Muscle of leg (tissue), 11 donors: Measurements from ENCODE around the gene ERH. TPM values are rescaled to one million over a fixed set of nuclear protein-coding genes. Genes with fewer than 3 reads are reported as not detected.

Experiments
- DNase-seq: peaks from one replicate; pipeline ENCODE4 v3.0.0; 2013
- H3K27ac ChIP-seq: one replicate; pipeline ENCODE4 v1.5.1; 2013; ENCODE audit warnings: mild to moderate bottlenecking, low read length, control low read depth
- H3K27me3 ChIP-seq: one replicate; pipeline ENCODE4 v1.6.1; 2013; ENCODE audit warnings: low read length; ENCODE audit not compliant: control insufficient read depth, insufficient read depth
- H3K36me3 ChIP-seq: one replicate; pipeline ENCODE4 v1.6.1; 2013; ENCODE audit warnings: low read length; ENCODE audit not compliant: control insufficient read depth, insufficient read depth
- H3K4me1 ChIP-seq: one replicate; pipeline ENCODE4 v1.6.1; 2013; ENCODE audit warnings: low read length; ENCODE audit not compliant: control insufficient read depth, insufficient read depth
- H3K4me3 ChIP-seq: one replicate; pipeline ENCODE4 v1.5.1; 2013; ENCODE audit warnings: low read length, control low read depth
- H3K9me3 ChIP-seq: replicated peaks from 2 replicates; pipeline ENCODE4 v1.6.1; 2013; ENCODE audit warnings: low read depth, low read length; ENCODE audit not compliant: control insufficient read depth
- WGBS: methylation state at CpG from one replicate; pipeline ENCODE4 v1.1.5; 2013; ENCODE audit warnings: missing lambda C conversion rate; ENCODE audit not compliant: insufficient coverage; 5-methylcytosine and 5-hydroxymethylcytosine counted together
- polyA plus RNA-seq, 8 donors: library from polyadenylated mRNA; unstranded; fragments of 120-200 nt; gene quantifications; one replicate each; pipeline versions ENCODE4 v1.2.1 to v1.2.3, GENCODE V29; 2013; ENCODE audit warnings: inconsistent platforms in 1 of 8, low replicate concordance in 1 of 8; ENCODE audit not compliant: insufficient read length in 8 of 8, insufficient read depth in 1 of 8
- total RNA-seq: library from RNA; stranded (reverse); fragments of 120-200 nt; gene quantifications from one replicate; pipeline ENCODE4 v1.2.4, GENCODE V29; 2013

ERH gene
- total and polyA plus RNA-seq, 9 donors, result 83.6 to 195 (median 157) TPM

- Histone ChIP-seq H3K27ac (no peak overlapping the region), H3K9me3 (no peaks in the 10 kb centered on the region), H3K4me1 (peaks cover 17% of the 10 kb centered on the region), H3K36me3 (peaks cover 4% of the 10 kb centered on the region), H3K27me3 (no peaks in the 10 kb centered on the region), H3K4me3 (no peak overlapping the region)
- 60% methylated on average over 1 of the region's 5 CpGs for WGBS
- DNase-seq, result no peak
These were observed 46.2 kb downstream of the ERH start for GRCh38 chr14:69351911-69352310.

DNA sequence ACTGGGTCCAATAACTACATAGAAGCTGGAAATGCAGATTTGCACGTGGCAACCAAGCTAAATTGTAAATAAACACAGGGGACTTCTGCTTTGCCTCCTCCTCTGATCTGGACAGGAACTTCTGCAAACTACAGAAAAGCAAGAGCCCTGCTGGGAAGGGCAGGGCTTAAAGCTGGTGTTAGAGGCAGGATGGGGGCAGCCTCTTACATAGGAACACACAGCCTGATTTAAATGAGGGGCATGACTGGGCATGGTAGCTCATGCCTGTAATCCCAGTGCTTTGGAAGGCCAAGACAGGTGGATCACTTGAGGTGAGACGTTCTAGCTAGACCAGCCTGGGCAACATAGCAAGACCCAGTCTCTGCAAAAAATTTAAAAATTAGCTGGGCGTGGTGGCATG, 46.7 kb downstream of the ERH start:
- H3K36me3 ChIP-seq, result peaks cover 4% of the 10 kb centered on the region
- peaks cover 17% of the 10 kb centered on the region for H3K4me1 ChIP-seq
- no peak for DNase-seq
- H3K9me3 ChIP-seq, result no peaks in the 10 kb centered on the region
- H3K4me3 ChIP-seq, result no peak overlapping the region
- no peak overlapping the region for H3K27ac ChIP-seq
- WGBS, result 65% methylated on average over 3 of the region's 3 CpGs
- H3K27me3 ChIP-seq, result no peaks in the 10 kb centered on the region

GRCh38 chr14:69350892-69351291, 47.2 kb downstream of the ERH start:
- H3K4me1 ChIP-seq, result peaks cover 14% of the 10 kb centered on the region
- H3K9me3 ChIP-seq, result no peaks in the 10 kb centered on the region
- DNase-seq, result no peak
- H3K36me3 ChIP-seq, result peaks cover 4% of the 10 kb centered on the region
- 91% methylated on average over 2 of the region's 5 CpGs for WGBS
- H3K27me3 ChIP-seq, result no peaks in the 10 kb centered on the region
- no peak overlapping the region for H3K4me3 ChIP-seq
- no peak overlapping the region for H3K27ac ChIP-seq

- H3K36me3 ChIP-seq, result peaks cover 4% of the 10 kb centered on the region
- no peaks in the 10 kb centered on the region for H3K9me3 ChIP-seq
- H3K4me1 ChIP-seq, result peaks cover 2% of the 10 kb centered on the region
- H3K4me3 ChIP-seq, result no peak overlapping the region
- no peaks in the 10 kb centered on the region for H3K27me3 ChIP-seq
- H3K27ac ChIP-seq, result no peak overlapping the region
- DNase-seq, result no peak
- WGBS, result 76% methylated on average over 9 of the region's 11 CpGs
These were observed 48.9 kb downstream of the ERH start for GRCh38 chr14:69349091-69349777.

DNA sequence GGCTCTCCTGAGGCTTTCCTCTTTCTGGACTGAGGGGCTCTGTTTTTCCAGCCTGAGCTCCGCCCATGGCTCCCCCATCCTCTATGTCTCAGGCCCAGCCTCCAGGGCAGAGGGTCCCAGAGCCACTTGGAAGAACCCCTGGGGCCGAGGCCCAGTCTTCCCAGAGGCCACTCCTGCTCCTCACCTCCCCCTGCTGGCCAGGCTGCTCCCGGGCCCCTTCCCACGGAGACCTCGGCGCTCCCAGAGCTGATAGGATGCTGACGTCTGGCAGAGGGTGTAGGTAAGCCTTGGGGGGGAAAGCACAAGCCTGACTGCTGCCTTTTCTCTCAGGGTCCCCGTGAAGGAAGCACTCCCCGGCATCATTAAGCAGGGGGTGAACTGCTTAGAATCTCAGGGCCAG, 51.4 kb downstream of the ERH start:
- no peaks in the 10 kb centered on the region for H3K36me3 ChIP-seq
- 30% methylated on average over 6 of the region's 9 CpGs for WGBS
- H3K27ac ChIP-seq, result no peak overlapping the region
- DNase-seq, result no peak
- H3K9me3 ChIP-seq, result no peaks in the 10 kb centered on the region
- no peaks in the 10 kb centered on the region for H3K27me3 ChIP-seq
- peaks cover 2% of the 10 kb centered on the region for H3K4me1 ChIP-seq
- no peak overlapping the region for H3K4me3 ChIP-seq

DNA sequence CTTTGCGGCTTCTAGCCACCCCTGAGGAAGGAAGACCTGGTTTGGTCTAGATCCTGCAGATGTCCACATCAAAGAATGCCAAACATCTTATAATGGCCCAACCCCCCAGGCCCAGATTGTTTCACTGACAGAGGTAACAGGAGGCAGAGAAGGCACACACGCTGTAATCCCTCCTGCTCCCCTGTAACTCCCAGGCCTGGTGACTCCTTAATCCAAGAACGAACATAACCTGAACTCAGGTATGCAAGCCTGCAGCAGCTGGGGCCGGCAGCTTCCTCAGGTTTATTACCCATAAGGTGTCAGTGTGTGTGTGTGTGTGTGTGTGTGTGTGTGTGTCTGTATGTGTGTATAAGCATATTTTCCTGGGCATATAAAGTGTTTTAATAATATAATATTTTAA, 52.7 kb downstream of the ERH start:
- DNase-seq, result no peak
- Histone ChIP-seq H3K27ac (no peak overlapping the region), H3K27me3 (no peaks in the 10 kb centered on the region), H3K4me1 (no peaks in the 10 kb centered on the region), H3K4me3 (no peak overlapping the region), H3K9me3 (no peaks in the 10 kb centered on the region), H3K36me3 (no peaks in the 10 kb centered on the region)
- WGBS, result 21% methylated on average over 2 of the region's 4 CpGs

DNA sequence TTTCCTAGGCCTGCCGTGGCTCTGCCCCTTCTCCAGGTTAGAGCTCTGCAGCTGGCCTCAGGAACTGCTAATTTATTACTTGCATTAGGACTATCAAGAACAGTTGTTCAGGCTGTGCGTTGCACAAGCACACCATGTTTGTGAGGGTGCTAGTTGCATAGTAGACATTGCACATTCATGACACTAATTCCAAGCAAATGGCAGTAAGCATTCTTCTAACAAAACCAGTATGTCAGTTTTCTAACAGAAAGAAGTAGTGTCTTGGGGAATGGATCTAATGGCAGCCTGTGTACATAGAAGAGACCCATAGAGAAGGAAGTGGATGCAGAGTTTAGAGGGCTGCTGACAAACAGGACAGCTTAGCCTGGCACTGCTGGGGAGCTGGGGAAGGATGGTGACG, 53.9 kb downstream of the ERH start:
- DNase-seq, result no peak
- H3K27ac ChIP-seq, result no peak overlapping the region
- H3K9me3 ChIP-seq, result no peaks in the 10 kb centered on the region
- no peak overlapping the region for H3K4me3 ChIP-seq
- WGBS, result 68% methylated on average over 2 of the region's 3 CpGs
- no peaks in the 10 kb centered on the region for H3K36me3 ChIP-seq
- no peaks in the 10 kb centered on the region for H3K4me1 ChIP-seq
- H3K27me3 ChIP-seq, result no peaks in the 10 kb centered on the region

GRCh38 chr14:69342928-69343525, 55.1 kb downstream of the ERH start:
- Histone ChIP-seq H3K36me3 (peaks cover under 1% of the 10 kb centered on the region), H3K27me3 (no peaks in the 10 kb centered on the region), H3K27ac (no peak overlapping the region), H3K9me3 (no peaks in the 10 kb centered on the region), H3K4me1 (no peaks in the 10 kb centered on the region), H3K4me3 (no peak overlapping the region)
- no peak for DNase-seq
- WGBS, result 79% methylated on average over 6 of the region's 8 CpGs

DNA sequence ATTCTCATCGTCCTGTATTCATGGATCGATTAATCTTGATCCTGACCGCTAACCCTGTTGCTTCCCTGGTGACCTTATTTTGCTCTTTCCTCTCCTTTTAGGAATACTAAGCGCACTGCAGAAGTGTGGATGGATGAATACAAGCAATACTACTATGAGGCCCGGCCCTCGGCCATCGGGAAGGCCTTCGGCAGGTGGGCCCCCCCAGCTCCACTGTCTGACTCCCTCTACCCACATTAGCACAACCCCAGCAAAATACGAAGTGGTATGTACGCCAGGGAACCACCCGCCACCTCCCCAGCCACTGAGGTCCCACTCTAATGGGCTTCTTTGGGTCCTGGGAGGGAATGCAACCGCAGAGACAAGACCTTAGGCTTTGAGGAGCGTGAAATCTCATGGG, 58.7 kb downstream of the ERH start:
- peaks cover 7% of the 10 kb centered on the region for H3K36me3 ChIP-seq
- H3K4me1 ChIP-seq, result no peaks in the 10 kb centered on the region
- H3K4me3 ChIP-seq, result no peak overlapping the region
- H3K27ac ChIP-seq, result no peak overlapping the region
- no peaks in the 10 kb centered on the region for H3K9me3 ChIP-seq
- H3K27me3 ChIP-seq, result no peaks in the 10 kb centered on the region
- DNase-seq, result no peak
- WGBS, result 74% methylated on average over 4 of the region's 13 CpGs

DNA sequence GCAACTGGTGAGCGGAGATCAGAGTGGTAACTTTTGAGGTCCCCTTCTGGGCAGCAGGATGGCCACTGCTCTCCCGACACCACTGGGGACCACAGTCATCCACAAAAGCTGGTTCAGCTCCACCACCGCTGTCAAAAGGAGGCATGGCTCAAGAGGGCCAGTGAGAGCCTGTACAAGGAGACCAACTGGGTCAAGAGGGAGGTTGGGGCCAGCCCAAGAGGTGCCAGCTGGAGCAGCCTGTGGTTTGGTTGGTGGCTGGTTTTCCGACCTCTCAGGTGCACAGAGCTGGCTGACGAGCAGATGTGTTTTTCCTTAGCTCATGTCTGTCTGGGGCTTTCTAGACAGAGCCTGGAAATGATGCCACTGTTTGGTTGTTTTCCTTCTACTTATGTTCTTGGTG, 60.1 kb downstream of the ERH start:
- Histone ChIP-seq H3K4me3 (no peak overlapping the region), H3K27ac (no peak overlapping the region), H3K27me3 (no peaks in the 10 kb centered on the region), H3K4me1 (no peaks in the 10 kb centered on the region), H3K36me3 (peaks cover 10% of the 10 kb centered on the region), H3K9me3 (no peaks in the 10 kb centered on the region)
- WGBS, result 96% methylated on average over 5 of the region's 5 CpGs
- no peak for DNase-seq
